Stimulated activated CD4-positive, alpha-beta T cell treated with anti-CD3 and anti-CD28 coated beads, Interleukin-12 subunit alpha, Interleukin-12 subunit beta, amount 100 ng/mL, for 48 hours (primary cell): ENCODE measurements around the gene SCAF4.
"Not testable (repeated sequence)": the region's sequence is repeated elsewhere in the genome, so short reads cannot be mapped to it uniquely, and the experiment has no call there.

Source experiments
- DNase-seq, 3 donors: peaks; one replicate each; pipeline ENCODE4 v3.0.0-alpha.2; 2020; ENCODE audit warnings: low read depth in 2 of 3, low spot score in 1 of 3

Gene SCAF4

GRCh38 chr21:31644643-31645042 is 87.3 kb downstream of the SCAF4 start:
- no peak for DNase-seq

GRCh38 chr21:31641416-31641922 is 90.4 kb downstream of the SCAF4 start:
- DNase-seq: no peak

GRCh38 chr21:31636874-31637273 is 95.0 kb downstream of the SCAF4 start:
- DNase-seq: no peak

GRCh38 chr21:31634993-31635392 is 96.9 kb downstream of the SCAF4 start:
- DNase-seq: no peak

- DNase-seq: not testable (repeated sequence)
Observed at GRCh38 chr21:31631881-31632280, 100.0 kb downstream of the SCAF4 start.

GRCh38 chr21:31629972-31630711 is 101.8 kb downstream of the SCAF4 start:
- no peak for DNase-seq

- DNase-seq: no peak
Observed at GRCh38 chr21:31624961-31625491, 106.9 kb downstream of the SCAF4 start.

GRCh38 chr21:31624181-31624580 is 107.7 kb downstream of the SCAF4 start:
- no peak for DNase-seq

- no peak for DNase-seq
Observed at GRCh38 chr21:31623664-31624063, 108.3 kb downstream of the SCAF4 start.

- no peak for DNase-seq
Observed at GRCh38 chr21:31622397-31622796, 109.5 kb downstream of the SCAF4 start.
